ENCODE measurements around the gene ITGB7. TPM values are rescaled to one million over a fixed set of nuclear protein-coding genes. Genes with fewer than 3 reads are reported as not detected.

Gene ITGB7
- total RNA-seq, 1 donor from 2014 or later: 1.3 TPM

DNA sequence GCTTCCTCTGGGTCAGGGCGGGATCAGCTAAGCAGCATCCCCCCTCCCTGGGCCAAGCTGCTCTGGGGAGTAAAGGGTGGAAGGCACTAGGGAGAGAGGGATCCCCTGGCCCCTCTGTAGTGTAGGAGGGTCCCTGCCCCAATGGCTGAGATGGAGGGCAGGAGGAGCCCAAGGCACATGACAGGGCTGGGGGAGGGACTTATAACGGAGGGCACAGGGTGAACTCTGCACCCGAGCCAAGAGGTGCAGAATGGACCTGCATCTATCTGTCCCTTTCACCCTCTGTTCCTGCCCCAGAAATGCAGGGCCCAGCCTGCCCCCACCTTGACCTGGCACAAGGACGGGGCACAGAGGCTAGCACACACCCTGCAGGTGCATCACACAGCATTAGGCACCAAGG is 3.8 kb upstream of the ITGB7 start:
- Histone ChIP-seq H3K4me1 (ENCODE audit: insufficient read depth, low read length) (peaks cover 15% of the 10 kb centered on the region), H3K36me3 (ENCODE audit: insufficient read depth, low read length) (peaks cover 2% of the 10 kb centered on the region), H3K27me3 (ENCODE audit: insufficient read depth, low read length) (no peaks in the 10 kb centered on the region), H3K9me3 (ENCODE audit: insufficient read depth, low read depth, low read length) (no peaks in the 10 kb centered on the region), H2AFZ (ENCODE audit: low read depth, low read length) (no peak overlapping the region), H3K9ac (ENCODE audit: low read length) (no peak overlapping the region), H3K4me3 (ENCODE audit: insufficient read depth, low read depth, low read length) (no peak overlapping the region), H3K27ac (ENCODE audit: low read depth, low read length) (no peak overlapping the region), H3K4me2 (ENCODE audit: low read length) (no peak overlapping the region), H3K79me2 (ENCODE audit: insufficient read depth, low read length) (peaks cover 4% of the 10 kb centered on the region), H4K20me1 (ENCODE audit: insufficient read depth, low read length) (peaks cover 14% of the 10 kb centered on the region)
- Mint-ChIP-seq H3K4me3 (ENCODE audit: unreplicated experiment) (no peak overlapping the region), H3K36me3 (ENCODE audit: low read depth, unreplicated experiment) (peaks cover 23% of the 10 kb centered on the region), H3K4me1 (ENCODE audit: low read depth, unreplicated experiment) (peaks cover 25% of the 10 kb centered on the region), H3K27me3 (ENCODE audit: low read depth, unreplicated experiment) (peaks cover 4% of the 10 kb centered on the region), H3K9me3 (ENCODE audit: unreplicated experiment) (no peaks in the 10 kb centered on the region), H3K27ac (ENCODE audit: unreplicated experiment) (no peak overlapping the region)
- FAIRE-seq (no peak), DNase-seq (ENCODE audit: low read depth) (no peak)
- TF ChIP-seq EZH2 (IDR thresholded peaks at IDR 0.05; ENCODE audit: insufficient read depth, low read length): no peak
- TF ChIP-seq, protein P1, sequence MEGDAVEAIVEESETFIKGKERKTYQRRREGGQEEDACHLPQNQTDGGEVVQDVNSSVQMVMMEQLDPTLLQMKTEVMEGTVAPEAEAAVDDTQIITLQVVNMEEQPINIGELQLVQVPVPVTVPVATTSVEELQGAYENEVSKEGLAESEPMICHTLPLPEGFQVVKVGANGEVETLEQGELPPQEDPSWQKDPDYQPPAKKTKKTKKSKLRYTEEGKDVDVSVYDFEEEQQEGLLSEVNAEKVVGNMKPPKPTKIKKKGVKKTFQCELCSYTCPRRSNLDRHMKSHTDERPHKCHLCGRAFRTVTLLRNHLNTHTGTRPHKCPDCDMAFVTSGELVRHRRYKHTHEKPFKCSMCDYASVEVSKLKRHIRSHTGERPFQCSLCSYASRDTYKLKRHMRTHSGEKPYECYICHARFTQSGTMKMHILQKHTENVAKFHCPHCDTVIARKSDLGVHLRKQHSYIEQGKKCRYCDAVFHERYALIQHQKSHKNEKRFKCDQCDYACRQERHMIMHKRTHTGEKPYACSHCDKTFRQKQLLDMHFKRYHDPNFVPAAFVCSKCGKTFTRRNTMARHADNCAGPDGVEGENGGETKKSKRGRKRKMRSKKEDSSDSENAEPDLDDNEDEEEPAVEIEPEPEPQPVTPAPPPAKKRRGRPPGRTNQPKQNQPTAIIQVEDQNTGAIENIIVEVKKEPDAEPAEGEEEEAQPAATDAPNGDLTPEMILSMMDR (IDR thresholded peaks at IDR 0.05; ENCODE audit: insufficient read depth, low read depth, low read length): no peak

DNA sequence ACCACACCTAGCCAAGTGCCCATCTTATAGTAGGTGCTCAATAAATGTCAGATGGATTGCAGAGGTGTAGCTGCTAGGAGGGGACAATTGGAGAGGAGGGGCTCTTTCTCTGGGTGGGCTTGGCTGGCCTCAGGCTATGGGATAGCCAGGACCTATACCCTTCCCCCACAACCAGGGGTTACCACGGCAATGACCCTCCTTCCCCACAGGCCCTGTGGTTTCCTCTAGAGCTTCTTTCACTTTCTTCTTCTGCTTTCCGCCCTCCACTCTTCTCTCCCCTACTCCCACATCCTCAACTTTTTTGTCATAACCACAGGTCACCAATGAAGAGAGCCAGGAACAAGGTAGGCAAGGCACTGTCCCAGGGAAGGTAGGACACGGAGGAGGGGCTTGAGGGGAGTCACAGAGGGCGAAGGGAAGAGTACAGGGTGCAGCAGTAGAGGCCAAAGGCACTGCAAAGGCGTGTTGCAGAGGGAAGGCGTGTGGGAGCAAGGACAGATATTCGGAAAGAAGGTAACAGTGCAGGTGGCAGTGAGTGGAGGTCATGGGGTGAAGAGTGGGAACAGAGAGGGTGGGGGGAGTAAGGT is 1.9 kb upstream of the ITGB7 start:
- Histone ChIP-seq H3K4me2 (ENCODE audit: low read length) (no peak overlapping the region), H3K9ac (ENCODE audit: low read length) (no peak overlapping the region), H4K20me1 (ENCODE audit: insufficient read depth, low read length) (peaks cover 5% of the 10 kb centered on the region), H3K9me3 (ENCODE audit: insufficient read depth, low read depth, low read length) (no peaks in the 10 kb centered on the region), H3K36me3 (ENCODE audit: insufficient read depth, low read length) (peaks cover 2% of the 10 kb centered on the region), H3K27me3 (ENCODE audit: insufficient read depth, low read length) (no peaks in the 10 kb centered on the region), H2AFZ (ENCODE audit: low read depth, low read length) (no peak overlapping the region), H3K4me1 (ENCODE audit: insufficient read depth, low read length) (peaks cover 16% of the 10 kb centered on the region), H3K79me2 (ENCODE audit: insufficient read depth, low read length) (no peaks in the 10 kb centered on the region), H3K27ac (ENCODE audit: low read depth, low read length) (no peak overlapping the region), H3K4me3 (ENCODE audit: insufficient read depth, low read depth, low read length) (no peak overlapping the region)
- Mint-ChIP-seq H3K4me1 (ENCODE audit: low read depth, unreplicated experiment) (peaks cover 27% of the 10 kb centered on the region), H3K27ac (ENCODE audit: unreplicated experiment) (no peak overlapping the region), H3K36me3 (ENCODE audit: low read depth, unreplicated experiment) (peaks cover 19% of the 10 kb centered on the region), H3K27me3 (ENCODE audit: low read depth, unreplicated experiment) (no peaks in the 10 kb centered on the region), H3K4me3 (ENCODE audit: unreplicated experiment) (no peak overlapping the region), H3K9me3 (ENCODE audit: unreplicated experiment) (no peaks in the 10 kb centered on the region)
- no peak for TF ChIP-seq EZH2 (IDR thresholded peaks at IDR 0.05; ENCODE audit: insufficient read depth, low read length)
- TF ChIP-seq, protein P1 (IDR thresholded peaks at IDR 0.05; ENCODE audit: insufficient read depth, low read depth, low read length): no peak
- no peak for DNase-seq (ENCODE audit: low read depth)
- FAIRE-seq: no peak

DNA sequence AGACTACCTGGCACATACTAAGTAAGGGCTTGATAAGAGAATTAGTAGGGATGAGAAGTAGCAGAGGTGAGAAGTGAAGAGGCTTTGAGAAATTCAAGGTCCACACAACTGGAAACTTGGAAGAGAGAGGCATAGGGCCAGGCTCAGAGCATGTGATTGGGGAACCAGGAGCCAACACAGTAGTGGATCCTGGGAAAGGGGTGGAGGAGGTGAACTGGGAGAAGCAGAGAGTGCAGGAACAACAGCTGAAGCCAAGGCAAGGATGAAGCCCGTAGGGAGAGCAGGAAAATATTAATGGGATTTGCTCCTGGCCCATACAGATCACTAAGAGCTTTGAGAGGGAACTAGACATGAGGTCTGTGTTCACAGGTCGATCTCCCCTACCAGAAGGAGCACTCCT is 1.4 kb upstream of the ITGB7 start:
- H3K4me3 Mint-ChIP-seq (ENCODE audit: unreplicated experiment): no peak overlapping the region
- Histone ChIP-seq H3K9ac (ENCODE audit: low read length) (no peak overlapping the region), H3K27ac (ENCODE audit: low read depth, low read length) (no peak overlapping the region), H3K4me3 (ENCODE audit: insufficient read depth, low read depth, low read length) (no peak overlapping the region), H3K4me1 (ENCODE audit: insufficient read depth, low read length) (peaks cover 13% of the 10 kb centered on the region), H3K36me3 (ENCODE audit: insufficient read depth, low read length) (peaks cover 2% of the 10 kb centered on the region), H3K27me3 (ENCODE audit: insufficient read depth, low read length) (no peaks in the 10 kb centered on the region), H3K79me2 (ENCODE audit: insufficient read depth, low read length) (no peaks in the 10 kb centered on the region), H4K20me1 (ENCODE audit: insufficient read depth, low read length) (peaks cover 5% of the 10 kb centered on the region), H2AFZ (ENCODE audit: low read depth, low read length) (no peak overlapping the region), H3K9me3 (ENCODE audit: insufficient read depth, low read depth, low read length) (no peaks in the 10 kb centered on the region), H3K4me2 (ENCODE audit: low read length) (no peak overlapping the region)
- no peak overlapping the region for H3K27ac Mint-ChIP-seq (ENCODE audit: unreplicated experiment)
- TF ChIP-seq, protein P1 (IDR thresholded peaks at IDR 0.05; ENCODE audit: insufficient read depth, low read depth, low read length): no peak
- no peak for TF ChIP-seq EZH2 (IDR thresholded peaks at IDR 0.05; ENCODE audit: insufficient read depth, low read length)
- H3K9me3 Mint-ChIP-seq (ENCODE audit: unreplicated experiment): no peaks in the 10 kb centered on the region
- DNase-seq (ENCODE audit: low read depth) (no peak), FAIRE-seq (no peak)
- peaks cover 24% of the 10 kb centered on the region for H3K4me1 Mint-ChIP-seq (ENCODE audit: low read depth, unreplicated experiment)
- H3K27me3 Mint-ChIP-seq (ENCODE audit: low read depth, unreplicated experiment): no peaks in the 10 kb centered on the region
- H3K36me3 Mint-ChIP-seq (ENCODE audit: low read depth, unreplicated experiment): peaks cover 16% of the 10 kb centered on the region

Measured in astrocyte (in vitro differentiated cells and primary cell).